Neuronal stem cell (in vitro differentiated cells): ENCODE measurements around the gene HSF4.

Experiments
- DNase-seq: peaks from one replicate; pipeline ENCODE4 v3.0.0-alpha.2; 2013; ENCODE audit warnings: low spot score
- H2AFZ ChIP-seq: one replicate; pipeline ENCODE4 v1.6.1; 2013; ENCODE audit warnings: mild to moderate bottlenecking, low read length, inconsistent platforms
- H2AK5ac ChIP-seq: 2 replicates; pipeline ENCODE4 v1.6.1; 2013; ENCODE audit warnings: low read depth, mild to moderate bottlenecking, inconsistent platforms, low read length, moderate library complexity, mixed read lengths
- H2BK120ac ChIP-seq: 2 replicates; pipeline ENCODE4 v1.6.1; 2013; ENCODE audit warnings: low read depth, mild to moderate bottlenecking, inconsistent platforms, low read length, moderate library complexity, mixed read lengths
- H2BK12ac ChIP-seq: one replicate; pipeline ENCODE4 v1.6.1; 2013; ENCODE audit warnings: low read length, inconsistent platforms
- H2BK15ac ChIP-seq: 2 replicates; pipeline ENCODE4 v1.6.1; 2013; ENCODE audit warnings: mild to moderate bottlenecking, low read length, inconsistent platforms, mixed read lengths
- H2BK5ac ChIP-seq: one replicate; pipeline ENCODE4 v1.6.1; 2013; ENCODE audit warnings: inconsistent platforms, mild to moderate bottlenecking, low read length, moderate library complexity
- H3K14ac ChIP-seq: one replicate; pipeline ENCODE4 v1.6.1; 2013; ENCODE audit warnings: low read length, inconsistent platforms
- H3K18ac ChIP-seq: 2 replicates; pipeline ENCODE4 v1.6.1; 2013; ENCODE audit warnings: low read length, inconsistent platforms
- H3K23ac ChIP-seq: 2 replicates; pipeline ENCODE4 v1.6.1; 2013; ENCODE audit warnings: low read depth, mild to moderate bottlenecking, mixed read lengths, low read length, inconsistent platforms; ENCODE audit not compliant: poor library complexity
- H3K27ac ChIP-seq: replicated peaks from 3 replicates; pipeline ENCODE4 v1.5.1; 2013; ENCODE audit warnings: low read length, inconsistent platforms
- H3K27me3 ChIP-seq, 3 experiments: 2 replicates each; pipeline ENCODE4 v1.6.1; 2013; ENCODE audit warnings: low read length in 3 of 3, mild to moderate bottlenecking in 2 of 3, inconsistent platforms in 1 of 3, low read depth in 1 of 3, mixed read lengths in 1 of 3, moderate library complexity in 1 of 3; ENCODE audit not compliant: control insufficient read depth in 3 of 3, insufficient read depth in 3 of 3
- H3K36me3 ChIP-seq, 2 donors: replicated peaks in 1 of 2; 2 replicates each; pipeline ENCODE4 v1.6.1; 2013; ENCODE audit warnings: low read length in 2 of 2; ENCODE audit not compliant: control insufficient read depth in 2 of 2, insufficient read depth in 2 of 2
- H3K4ac ChIP-seq: 2 replicates; pipeline ENCODE4 v1.6.1; 2013; ENCODE audit warnings: inconsistent platforms, mild to moderate bottlenecking, low read length, moderate library complexity
- H3K4me1 ChIP-seq, 2 donors: 1 replicate in 1 of 2; 2 replicates in 1 of 2; pipeline ENCODE4 v1.6.1; 2013; ENCODE audit warnings: low read length in 2 of 2, low read depth in 1 of 2; ENCODE audit not compliant: control insufficient read depth in 2 of 2, insufficient read depth in 1 of 2
- H3K4me2 ChIP-seq: one replicate; pipeline ENCODE4 v1.6.1; 2013; ENCODE audit warnings: mild to moderate bottlenecking, low read length, inconsistent platforms; ENCODE audit not compliant: insufficient read depth, poor library complexity, severe bottlenecking
- H3K4me3 ChIP-seq, 2 donors: 2 replicates each; pipeline ENCODE4 v1.5.1; 2013; ENCODE audit warnings: low read length in 2 of 2, mild to moderate bottlenecking in 2 of 2, inconsistent platforms in 1 of 2, moderate library complexity in 1 of 2
- H3K79me1 ChIP-seq: one replicate; pipeline ENCODE4 v1.6.1; 2013; ENCODE audit warnings: low read depth, mild to moderate bottlenecking, inconsistent platforms, low read length, moderate library complexity
- H3K9ac ChIP-seq: one replicate; pipeline ENCODE4 v1.6.1; 2013; ENCODE audit warnings: mild to moderate bottlenecking, low read depth, low read length, inconsistent platforms; ENCODE audit not compliant: poor library complexity
- H3K9me3 ChIP-seq, 2 donors: replicated peaks in 1 of 2; 2 replicates each; pipeline versions ENCODE3 to v1.6.1; 2013; ENCODE audit warnings: low read length in 2 of 2, mild to moderate bottlenecking in 2 of 2, inconsistent platforms in 1 of 2, low read depth in 1 of 2, mixed read lengths in 1 of 2, moderate library complexity in 1 of 2; ENCODE audit not compliant: control insufficient read depth in 2 of 2, insufficient read depth in 1 of 2
- H4K8ac ChIP-seq: one replicate; pipeline ENCODE4 v1.6.1; 2013; ENCODE audit warnings: low read depth, mild to moderate bottlenecking, inconsistent platforms, low read length, moderate library complexity
- H4K91ac ChIP-seq: one replicate; pipeline ENCODE4 v1.6.1; 2013; ENCODE audit warnings: low read length, low read depth, mild to moderate bottlenecking, inconsistent platforms; ENCODE audit not compliant: poor library complexity
- WGBS, 2 donors: extraction: QIAGEN DNeasy Blood & Tissue Kit; methylation state at CpG; one replicate each; pipeline ENCODE4 v1.1.7; 2013; ENCODE audit warnings: missing lambda C conversion rate in 2 of 2, mixed read lengths in 1 of 2; ENCODE audit not compliant: insufficient read length in 2 of 2, insufficient replicate concordance in 1 of 2; ENCODE audit errors: extremely low coverage in 2 of 2; 5-methylcytosine and 5-hydroxymethylcytosine counted together

The HSF4 gene

GRCh38 chr16:67169011-67169451 lies 4.5 kb downstream of the HSF4 start:
- no peak overlapping the region for H4K91ac ChIP-seq
- H3K9ac ChIP-seq, result no peak overlapping the region
- peak overlapping the region; percentile 32 for H2BK5ac ChIP-seq
- no CpG with 5 or more reads among the region's 9 CpGs for WGBS, 2 donors
- no peak overlapping the region for H3K4ac ChIP-seq
- H3K79me1 ChIP-seq, result no peaks in the 10 kb centered on the region
- H3K4me2 ChIP-seq, result no peak overlapping the region
- H2BK15ac ChIP-seq, result no peak overlapping the region
- peak overlapping the region; percentile 6 for H3K18ac ChIP-seq
- no peak overlapping the region for H3K27ac ChIP-seq
- H3K4me3 ChIP-seq, result no peak overlapping the region
- peaks cover 14 to 22% of the 10 kb centered on the region in 2 donors for H3K4me1 ChIP-seq
- no peak overlapping the region for H4K8ac ChIP-seq
- H3K36me3 ChIP-seq, result no peaks in the 10 kb centered on the region
- no peak overlapping the region for H2BK12ac ChIP-seq
- H2AFZ ChIP-seq, result peak overlapping the region; percentile 87
- no peak overlapping the region for H2BK120ac ChIP-seq
- H2AK5ac ChIP-seq, result peak overlapping the region; percentile 71
- H3K23ac ChIP-seq, result no peak overlapping the region
- H3K14ac ChIP-seq, result no peak overlapping the region
- no peak for DNase-seq
- peaks cover 0 to 4% of the 10 kb centered on the region in 2 donors for H3K9me3 ChIP-seq
- H3K27me3 ChIP-seq, result peaks cover 52 to 94% (median 63%) of the 10 kb centered on the region in 3 experiments

- H3K36me3 ChIP-seq, result no peaks in the 10 kb centered on the region
- DNase-seq, result no peak
- H3K4me2 ChIP-seq, result peak overlapping the region; percentile 81
- peak overlapping the region; percentile 83 for H2BK120ac ChIP-seq
- H3K27ac ChIP-seq, result no peak overlapping the region
- H2BK12ac ChIP-seq, result peak overlapping the region; percentile 87
- no CpG with 5 or more reads among the region's 24 CpGs for WGBS, 2 donors
- H4K8ac ChIP-seq, result peak overlapping the region; percentile 31
- peak overlapping the region; percentile 82 for H2BK15ac ChIP-seq
- peak overlapping the region; percentile 90 for H3K14ac ChIP-seq
- H2BK5ac ChIP-seq, result peak overlapping the region; percentile 32
- H3K23ac ChIP-seq, result peak overlapping the region; percentile 86
- no peak overlapping the region for H4K91ac ChIP-seq
- H3K9ac ChIP-seq, result no peak overlapping the region
- peak overlapping the region; percentile 71 for H2AK5ac ChIP-seq
- peaks cover 14 to 23% of the 10 kb centered on the region in 2 donors for H3K4me1 ChIP-seq
- no peaks in the 10 kb centered on the region for H3K79me1 ChIP-seq
- H2AFZ ChIP-seq, result peak overlapping the region; percentile 87
- peak overlapping the region; percentile 54 to 72 for H3K4me3 ChIP-seq
- H3K27me3 ChIP-seq, result peaks cover 48 to 94% (median 57%) of the 10 kb centered on the region in 3 experiments
- H3K9me3 ChIP-seq, result peaks cover 0 to 4% of the 10 kb centered on the region in 2 donors
- H3K18ac ChIP-seq, result peak overlapping the region; percentile 94
- no peak overlapping the region for H3K4ac ChIP-seq
Measured at GRCh38 chr16:67169642-67170167, 5.2 kb downstream of the HSF4 start.

- no CpG with 5 or more reads among the region's 50 CpGs for WGBS, 2 donors
Measured at GRCh38 chr16:67170168-67170948, 5.8 kb downstream of the HSF4 start, which contains the start of gene NOL3. TSS of gene NOL3 (plus strand) at chr16:67170538.

More at GRCh38 chr16:67170168-67170948, 5.8 kb downstream of the HSF4 start, which contains the start of gene NOL3:
- no peaks in the 10 kb centered on the region for H3K36me3 ChIP-seq
- peak within 1 kb of the TSS; percentile 94 for H3K18ac ChIP-seq
- H2AFZ ChIP-seq, result peak within 1 kb of the TSS; percentile 87
- H3K9ac ChIP-seq, result peak within 1 kb of the TSS; percentile 88
- peak within 1 kb of the TSS; percentile 32 for H2BK5ac ChIP-seq
- peaks cover 17 to 22% of the 10 kb centered on the region in 2 donors for H3K4me1 ChIP-seq
- H2BK15ac ChIP-seq, result peak within 1 kb of the TSS; percentile 82
- H4K8ac ChIP-seq, result peak within 1 kb of the TSS; percentile 77
- H2AK5ac ChIP-seq, result peak within 1 kb of the TSS; percentile 71
- no peak within 1 kb of the TSS for H3K4ac ChIP-seq
- no peak within 1 kb of the TSS for H4K91ac ChIP-seq
- peak within 1 kb of the TSS; percentile 86 for H3K23ac ChIP-seq
- H3K27ac ChIP-seq, result no peak within 1 kb of the TSS
- peaks cover 0 to 1% of the 10 kb centered on the region in 2 donors for H3K9me3 ChIP-seq
- H2BK12ac ChIP-seq, result peak within 1 kb of the TSS; percentile 87
- H3K27me3 ChIP-seq, result peaks cover 44 to 94% (median 50%) of the 10 kb centered on the region in 3 experiments
- peak within 1 kb of the TSS; percentile 83 for H2BK120ac ChIP-seq
- no peak for DNase-seq
- peak within 1 kb of the TSS; percentile 81 for H3K4me2 ChIP-seq
- peak within 1 kb of the TSS; percentile 90 for H3K14ac ChIP-seq
- peak within 1 kb of the TSS; percentile 54 to 72 for H3K4me3 ChIP-seq
- H3K79me1 ChIP-seq, result no peaks in the 10 kb centered on the region
